Stimulated activated CD4-positive, alpha-beta T cell treated with anti-CD3 and anti-CD28 coated beads, Interleukin-12 subunit alpha, Interleukin-12 subunit beta, amount 100 ng/mL, for 24 hours (primary cell): Measurements from ENCODE around the gene NFATC3.

Experiments used
- DNase-seq, 2 experiments: peaks; one replicate each; pipeline ENCODE4 v3.0.0-alpha.2; 2020; ENCODE audit warnings: low read depth in 2 of 2

The NFATC3 gene

DNA sequence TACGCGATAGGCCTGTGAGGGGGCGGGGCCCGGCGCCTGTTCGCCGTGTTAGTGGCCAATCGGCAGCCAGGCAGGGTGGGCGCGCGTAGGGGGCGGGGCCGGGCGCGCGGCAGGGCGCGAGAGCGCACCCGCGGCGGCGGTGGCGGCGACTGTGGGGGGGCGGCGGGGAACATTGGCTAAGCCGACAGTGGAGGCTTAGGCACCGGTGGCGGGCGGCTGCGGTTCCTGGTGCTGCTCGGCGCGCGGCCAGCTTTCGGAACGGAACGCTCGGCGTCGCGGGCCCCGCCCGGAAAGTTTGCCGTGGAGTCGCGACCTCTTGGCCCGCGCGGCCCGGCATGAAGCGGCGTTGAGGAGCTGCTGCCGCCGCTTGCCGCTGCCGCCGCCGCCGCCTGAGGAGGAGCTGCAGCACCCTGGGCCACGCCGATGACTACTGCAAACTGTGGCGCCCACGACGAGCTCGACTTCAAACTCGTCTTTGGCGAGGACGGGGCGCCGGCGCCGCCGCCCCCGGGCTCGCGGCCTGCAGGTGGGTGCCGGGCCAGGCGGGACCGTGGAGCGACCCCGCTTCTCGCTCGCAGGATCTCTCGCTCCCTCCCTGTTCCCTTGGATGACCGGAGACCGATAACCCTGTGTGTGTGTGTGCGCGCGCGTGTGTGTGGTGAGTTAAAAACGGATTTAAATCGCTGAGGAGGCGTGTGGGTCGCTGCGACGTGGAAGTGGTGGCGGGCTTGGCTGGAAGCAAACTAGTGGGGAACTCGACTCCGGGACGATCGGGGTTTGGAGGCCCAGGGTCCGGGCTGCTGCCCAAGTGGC, at the start of gene NFATC3:
NFATC3 (plus strand) TSS at position 112 of the 813 bp plus-strand sequence; CDS start at position 424, 312 bp downstream.
- DNase-seq, result peak; percentile 97 to 99

DNA sequence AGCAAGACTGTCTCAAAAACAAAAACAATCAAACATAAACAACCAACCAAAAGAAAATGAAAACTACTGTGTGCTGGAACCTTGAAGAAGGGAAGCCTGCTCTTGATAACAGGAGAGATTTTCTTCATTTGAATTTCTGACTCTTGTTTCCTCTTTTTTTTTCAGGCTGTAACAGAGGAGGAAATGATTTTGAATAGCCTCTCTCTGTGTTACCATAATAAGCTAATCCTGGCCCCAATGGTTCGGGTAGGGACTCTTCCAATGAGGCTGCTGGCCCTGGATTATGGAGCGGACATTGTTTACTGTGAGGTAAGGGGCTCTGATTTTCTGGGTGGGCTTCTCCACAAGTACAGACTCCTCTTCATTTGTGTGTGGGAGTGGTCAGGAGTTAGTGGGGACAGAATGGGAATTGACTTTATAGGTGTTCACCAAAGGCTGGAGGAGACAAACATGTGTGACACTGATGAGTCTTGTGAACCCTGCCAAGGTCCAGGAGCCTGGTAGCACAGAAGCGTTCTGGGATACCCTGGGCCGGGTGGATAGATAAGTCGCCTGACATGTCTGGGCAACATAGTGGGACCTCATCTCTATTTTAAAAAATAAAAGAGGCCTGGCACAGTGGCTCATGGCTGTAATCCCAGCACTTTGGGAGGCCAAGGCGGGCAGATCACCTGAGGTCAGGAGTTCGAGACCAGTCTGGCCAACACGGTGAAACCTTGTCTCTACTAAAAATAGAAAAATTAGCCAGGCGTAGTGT, 47.2 kb upstream of the NFATC3 start:
- no peak for DNase-seq

DNA sequence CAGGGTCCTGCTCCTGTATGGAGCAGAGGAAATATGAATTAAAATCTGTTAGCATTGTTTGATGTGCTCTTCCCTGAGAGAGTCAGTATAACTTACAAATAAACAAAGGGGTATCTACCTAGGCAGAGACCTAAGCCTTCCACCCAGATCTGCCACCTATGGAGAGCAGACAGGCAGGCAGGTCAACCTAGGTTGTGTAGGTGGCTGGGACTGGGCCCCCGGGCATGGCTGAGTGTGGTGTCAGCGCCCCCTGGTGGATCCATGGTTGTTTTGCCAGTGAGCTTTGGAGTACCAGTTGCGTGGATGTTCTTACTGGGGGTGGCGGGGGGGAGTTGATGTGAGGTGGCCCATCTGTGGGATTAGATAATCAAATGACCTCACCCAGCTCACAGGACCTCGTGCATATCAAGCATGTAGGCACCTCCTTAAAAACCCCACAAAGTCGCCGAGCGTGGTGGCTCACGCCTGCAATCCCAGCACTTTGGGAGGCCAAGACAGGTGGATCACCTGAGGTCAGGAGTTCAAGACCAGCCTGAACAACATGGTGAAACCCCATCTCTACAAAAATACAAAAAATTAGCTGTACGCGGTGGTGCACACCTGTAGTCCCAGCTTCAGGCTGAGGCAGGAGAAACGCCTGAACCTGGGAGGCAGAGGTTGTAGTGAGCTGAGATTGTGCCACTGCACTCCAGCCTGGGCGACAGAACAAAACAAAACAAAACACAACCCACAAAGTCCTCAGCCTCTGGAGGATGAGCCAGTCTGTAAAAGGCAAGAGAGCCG, 44.5 kb upstream of the NFATC3 start:
- peak; percentile 73 to 86 for DNase-seq

DNA sequence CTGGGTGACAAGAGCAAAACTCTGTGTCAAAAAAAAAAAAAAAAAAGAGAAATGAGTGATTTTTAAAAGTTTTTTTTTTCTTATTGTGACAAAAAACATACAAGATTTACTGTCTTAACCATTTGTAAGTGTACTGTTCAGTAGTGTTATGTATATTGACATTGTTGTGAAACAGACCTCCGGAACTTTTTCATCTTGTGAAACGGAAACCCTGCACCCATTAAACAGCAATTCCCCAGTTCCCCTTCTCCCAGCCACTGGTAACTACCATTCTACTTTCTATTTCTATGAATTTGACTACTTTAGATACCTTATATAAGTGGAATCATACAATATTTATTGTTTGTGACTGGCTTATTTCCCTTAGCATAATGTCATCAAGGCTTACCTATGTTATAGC, 43.4 kb upstream of the NFATC3 start:
- no peak for DNase-seq

DNA sequence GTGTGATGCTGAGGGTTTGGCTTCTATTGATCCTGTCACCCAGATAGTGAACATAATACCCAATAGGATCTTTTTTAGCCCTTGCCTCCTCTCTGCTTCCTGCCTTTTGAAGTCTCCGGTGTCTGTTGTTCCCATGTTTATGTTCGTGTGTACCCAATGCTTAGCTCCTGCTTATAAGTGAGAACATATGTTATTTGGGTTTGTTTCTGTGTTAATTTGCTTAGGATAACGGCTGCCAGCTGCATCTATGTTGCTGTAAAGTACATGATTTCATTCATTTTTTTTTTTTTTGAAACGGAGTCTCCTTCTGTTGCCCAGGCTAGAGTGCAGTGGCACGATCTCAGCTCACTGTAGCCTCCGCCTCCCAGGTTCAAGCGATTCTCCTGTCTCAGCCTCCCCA, 39.1 kb upstream of the NFATC3 start:
- no peak for DNase-seq

DNA sequence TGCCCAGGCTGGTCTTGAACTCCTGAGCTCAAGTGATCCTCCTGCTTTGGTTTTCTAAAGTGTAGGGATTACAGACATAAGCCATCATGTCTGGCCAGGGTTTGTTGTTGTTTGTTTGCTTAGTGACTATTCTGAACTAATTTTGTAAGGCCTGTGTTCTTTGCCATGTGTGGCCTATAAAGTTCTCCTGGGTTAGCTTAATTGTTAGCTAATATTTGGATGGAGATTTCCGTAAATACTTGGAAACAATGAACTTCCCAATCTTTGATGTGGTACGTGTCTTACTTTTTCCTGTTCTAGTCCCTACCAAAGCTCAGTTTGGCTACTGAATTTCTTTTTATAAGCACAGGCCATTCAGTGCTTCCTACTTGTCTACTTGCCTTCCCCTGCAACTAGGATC, 37.2 kb upstream of the NFATC3 start:
- DNase-seq, result no peak

DNA sequence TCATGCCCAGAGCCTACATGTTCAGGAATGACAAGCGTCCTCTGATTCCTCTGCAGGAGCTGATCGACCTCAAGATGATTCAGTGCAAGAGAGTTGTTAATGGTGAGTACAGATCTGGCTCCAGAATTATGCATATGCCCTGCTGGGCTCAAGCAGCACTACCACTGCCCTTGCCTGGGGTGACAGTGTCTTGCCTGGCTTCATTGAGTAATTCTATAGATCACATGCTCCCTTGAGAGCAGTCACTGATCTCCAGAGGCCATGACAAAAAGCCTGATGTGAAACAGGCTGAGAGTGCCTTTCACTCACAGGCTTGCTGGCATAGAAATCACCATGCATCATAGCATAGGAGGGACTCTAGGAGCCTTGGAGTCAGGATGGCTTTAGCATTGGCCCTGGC, 35.7 kb upstream of the NFATC3 start:
- no peak for DNase-seq

DNA sequence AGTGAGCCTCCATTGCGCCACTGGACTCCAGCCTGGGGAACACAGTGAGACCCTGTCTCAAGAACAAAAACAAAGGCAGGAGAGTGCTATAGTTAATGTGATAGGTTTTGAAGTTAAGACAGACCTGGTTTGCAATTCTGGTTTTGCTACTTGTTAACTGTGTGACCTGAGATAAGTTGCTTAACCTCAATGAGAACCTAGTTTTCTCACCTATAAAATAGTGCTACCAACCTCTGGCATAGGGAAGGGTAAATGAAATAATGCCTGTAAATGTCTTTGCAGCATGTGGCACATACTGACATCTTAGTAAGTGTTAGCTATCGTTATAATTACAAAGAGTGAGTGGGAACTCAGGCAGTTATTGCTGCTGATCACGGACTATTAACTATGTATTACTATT, 29.8 kb upstream of the NFATC3 start:
- no peak for DNase-seq

DNA sequence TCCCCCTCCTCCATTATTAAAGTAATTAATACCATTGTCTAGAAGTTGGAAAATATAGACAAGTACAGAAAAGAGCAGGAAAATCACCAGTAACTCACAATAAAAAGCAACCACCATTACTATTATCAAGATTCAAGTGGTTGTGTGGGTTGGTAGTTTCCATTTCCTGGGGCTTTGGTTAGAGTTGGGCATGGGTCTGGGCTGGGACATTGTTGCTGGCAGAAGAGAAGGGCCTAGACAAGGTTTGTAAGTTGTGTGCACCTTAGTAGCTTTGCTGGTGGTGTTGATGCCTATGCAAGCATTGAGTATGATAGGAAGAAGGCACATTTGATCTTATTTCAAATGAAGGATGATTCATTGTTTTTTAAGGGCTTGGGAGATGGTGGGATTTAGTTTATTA, 25.4 kb upstream of the NFATC3 start:
- no peak for DNase-seq

DNA sequence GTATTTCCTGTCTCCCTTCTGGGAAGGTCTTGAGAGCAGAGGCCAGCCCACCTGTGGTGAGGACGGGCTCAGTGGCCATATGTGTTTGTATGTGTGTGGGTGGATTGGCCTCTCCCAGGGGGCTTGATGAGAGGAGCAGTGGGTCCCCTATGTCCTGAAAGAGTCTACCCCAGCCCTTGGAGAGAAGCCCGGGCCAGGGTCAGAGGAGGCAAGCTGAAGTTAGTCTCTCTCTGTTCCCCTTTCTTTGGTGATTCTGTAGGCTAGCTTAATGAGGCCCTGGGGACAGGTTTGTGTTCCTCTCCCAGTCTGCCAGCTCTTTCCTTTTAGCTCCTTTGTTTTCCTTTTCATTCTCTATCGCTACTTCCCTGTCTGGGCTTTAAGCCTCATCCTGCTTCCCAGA, 23.8 kb upstream of the NFATC3 start:
- DNase-seq, result no peak

DNA sequence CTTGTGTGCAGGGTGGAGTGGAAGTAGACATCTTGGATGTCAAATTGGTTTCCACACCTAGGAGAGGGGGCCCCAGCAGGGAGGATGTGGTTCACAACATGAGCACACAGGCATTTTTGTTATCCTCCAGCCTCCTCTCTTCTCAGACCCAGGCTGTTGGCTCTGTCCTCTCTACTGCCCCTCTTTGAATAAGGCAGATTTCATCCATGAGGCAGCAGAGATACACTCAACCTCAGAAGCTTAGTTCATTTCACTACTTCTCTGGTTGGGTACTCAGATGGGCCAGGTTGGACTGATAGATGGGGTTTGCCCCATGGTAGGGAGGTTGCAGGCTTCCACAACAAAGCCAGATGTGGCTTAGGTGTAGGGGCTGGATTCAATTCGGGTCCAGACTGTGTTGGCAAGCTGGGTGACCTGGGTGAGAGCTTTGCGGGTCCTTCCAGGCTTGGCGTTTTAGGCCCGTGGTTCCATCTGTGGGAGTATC, 22.2 kb upstream of the NFATC3 start:
- DNase-seq, result no peak

DNA sequence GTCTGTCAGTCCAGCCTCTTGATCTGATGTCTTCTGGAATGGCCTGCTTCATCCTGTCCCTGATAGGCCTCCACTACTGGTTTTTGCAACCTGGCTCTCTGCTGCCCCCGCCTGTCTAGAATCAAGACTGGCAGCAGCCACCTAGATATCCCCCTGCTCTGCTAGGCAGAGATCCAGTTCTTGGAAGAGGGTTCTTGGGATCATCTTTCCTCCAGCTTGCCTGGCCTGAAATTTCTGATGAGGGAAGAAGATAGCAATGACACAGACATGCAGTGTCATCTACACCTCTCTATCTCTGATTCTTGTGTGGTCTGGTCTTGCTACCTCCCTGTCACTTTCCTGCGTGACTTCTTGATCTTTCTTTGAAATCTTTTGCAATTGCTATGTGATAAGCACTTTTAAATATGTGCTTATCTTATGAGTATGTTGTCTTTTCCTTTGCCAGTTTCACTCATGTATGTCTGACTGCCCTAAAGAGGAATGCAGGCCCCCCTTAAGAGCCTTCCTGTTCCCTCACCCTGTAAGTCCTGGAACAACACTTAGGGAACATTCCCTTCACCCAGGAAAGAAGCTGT, 20.3 kb upstream of the NFATC3 start:
- peak in 1 of 2 experiments; percentile 61 for DNase-seq

DNA sequence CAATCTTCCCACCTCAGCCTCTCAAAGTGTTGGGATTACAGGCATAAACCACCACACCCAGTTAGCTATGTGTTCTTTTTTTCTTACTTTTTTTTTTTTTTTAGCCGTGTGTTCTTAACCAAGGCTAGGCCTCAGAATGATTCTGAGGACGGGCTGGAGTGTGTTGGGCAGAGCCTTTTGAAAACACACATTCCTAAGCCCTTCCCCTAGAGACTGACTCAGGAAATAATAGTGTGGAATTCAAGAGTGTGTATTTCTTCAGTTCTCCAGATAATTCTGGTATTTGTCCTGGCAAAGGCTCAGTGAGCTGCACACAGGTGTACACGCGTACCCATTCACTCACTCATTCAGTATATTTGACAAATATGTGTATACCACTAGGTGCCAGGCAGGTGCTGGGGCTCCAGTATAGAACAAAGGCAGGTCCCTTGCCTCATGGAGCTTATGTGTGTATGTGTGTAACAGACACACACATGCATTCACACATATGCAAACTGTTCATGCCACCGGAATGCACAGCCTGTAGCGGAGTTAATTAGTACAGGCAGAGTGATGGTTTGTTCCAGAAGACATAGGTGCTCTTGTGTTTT, 19.4 kb upstream of the NFATC3 start:
- DNase-seq, result no peak

DNA sequence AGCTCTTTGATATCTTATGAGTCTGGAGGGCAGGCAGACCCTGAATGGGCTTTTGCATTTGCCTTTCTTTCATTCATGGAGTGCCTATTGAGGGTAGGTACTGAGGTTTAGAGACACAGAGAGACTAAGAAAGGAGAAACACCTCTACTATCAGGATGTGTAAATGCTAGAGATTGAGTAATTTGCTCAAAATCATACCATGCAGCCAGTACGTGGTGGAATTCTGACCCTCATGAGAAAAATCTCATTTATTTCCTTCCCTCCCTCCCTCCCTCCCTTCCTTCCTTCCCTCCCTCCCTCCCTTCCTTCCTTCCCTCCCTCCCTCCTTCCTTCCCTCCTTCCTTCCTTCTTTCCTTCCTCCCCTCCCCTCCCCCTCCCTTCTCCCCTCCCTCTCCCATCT, 18.4 kb upstream of the NFATC3 start:
- DNase-seq, result no peak

DNA sequence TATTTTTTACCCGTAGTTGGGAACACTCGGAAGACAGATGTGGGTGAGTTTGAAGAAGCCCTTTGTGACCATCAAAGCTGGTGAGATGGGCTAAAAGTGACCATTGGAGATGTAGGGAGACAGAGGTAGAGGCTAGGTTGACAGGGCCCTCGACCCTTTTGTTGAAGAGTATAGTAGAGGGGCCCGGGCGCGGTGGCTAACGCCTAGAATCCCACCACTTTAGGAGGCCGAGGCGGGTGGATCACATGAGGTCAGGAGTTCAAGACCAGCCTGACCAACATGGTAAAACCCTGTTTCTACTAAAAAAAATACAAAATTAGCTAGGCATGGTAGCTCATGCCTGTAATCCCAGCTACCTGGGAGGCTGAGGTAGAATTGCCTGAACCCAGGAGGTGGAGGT, 16.2 kb upstream of the NFATC3 start:
- DNase-seq, result no peak

DNA sequence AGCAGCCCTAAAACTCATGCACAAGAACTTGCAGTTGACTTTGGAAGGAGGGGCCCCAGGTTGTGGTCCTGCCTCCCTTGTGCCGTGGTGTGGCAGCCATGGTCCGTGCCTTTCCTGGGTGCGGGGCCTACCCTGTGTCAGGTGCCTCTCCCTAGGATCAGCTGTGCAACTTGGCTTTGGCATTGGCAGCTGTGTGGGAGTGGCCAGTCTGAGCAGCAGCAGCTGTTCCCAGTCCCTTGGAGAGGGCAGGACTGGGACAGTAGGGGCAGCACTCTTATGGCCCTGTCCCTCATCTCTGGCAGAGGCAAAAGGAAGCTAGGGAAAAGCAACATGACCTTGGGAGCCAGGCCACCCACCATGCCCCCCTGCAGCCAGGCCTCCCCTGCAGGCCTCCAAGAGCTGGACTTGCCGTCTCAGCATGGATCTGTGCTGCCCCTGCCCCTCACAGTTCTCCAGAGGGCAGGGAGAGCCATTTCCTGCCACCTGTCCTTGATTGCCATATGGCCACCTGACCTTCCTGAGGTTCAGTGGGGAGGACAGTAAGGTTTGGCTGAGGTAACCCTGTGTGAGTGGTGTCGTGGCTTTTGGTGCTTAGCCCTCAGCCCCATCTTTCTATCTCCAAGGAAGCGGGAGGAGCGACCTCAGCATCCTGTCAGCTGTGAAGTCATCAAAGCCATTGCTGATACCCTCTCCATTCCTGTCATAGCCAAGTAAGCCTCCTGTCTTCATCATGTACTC, 15.5 kb upstream of the NFATC3 start:
- no peak for DNase-seq

DNA sequence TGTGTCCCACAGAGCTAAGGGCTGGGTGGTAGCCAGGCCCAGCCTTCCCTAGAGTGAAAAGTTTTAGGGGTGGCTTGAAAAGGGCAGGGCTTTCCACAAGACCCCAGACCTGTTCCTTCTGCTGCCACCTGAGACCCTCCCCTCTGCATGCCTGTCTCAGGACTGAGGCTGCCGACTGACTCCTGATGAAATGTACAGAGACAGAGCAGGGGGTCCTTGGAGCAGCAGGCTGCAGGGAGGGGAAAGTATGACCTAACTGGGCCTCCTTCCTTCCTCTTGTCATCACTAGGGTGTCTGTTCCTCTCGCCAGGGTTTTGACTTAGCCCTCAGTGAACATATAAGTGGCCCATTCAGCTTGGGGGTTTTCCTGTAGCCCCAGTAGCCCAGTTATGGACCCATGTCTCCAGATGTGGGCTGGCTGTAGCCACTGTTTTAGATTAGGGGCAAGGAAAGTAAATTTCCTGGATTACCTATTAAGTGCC, 14.9 kb upstream of the NFATC3 start:
- no peak for DNase-seq

DNA sequence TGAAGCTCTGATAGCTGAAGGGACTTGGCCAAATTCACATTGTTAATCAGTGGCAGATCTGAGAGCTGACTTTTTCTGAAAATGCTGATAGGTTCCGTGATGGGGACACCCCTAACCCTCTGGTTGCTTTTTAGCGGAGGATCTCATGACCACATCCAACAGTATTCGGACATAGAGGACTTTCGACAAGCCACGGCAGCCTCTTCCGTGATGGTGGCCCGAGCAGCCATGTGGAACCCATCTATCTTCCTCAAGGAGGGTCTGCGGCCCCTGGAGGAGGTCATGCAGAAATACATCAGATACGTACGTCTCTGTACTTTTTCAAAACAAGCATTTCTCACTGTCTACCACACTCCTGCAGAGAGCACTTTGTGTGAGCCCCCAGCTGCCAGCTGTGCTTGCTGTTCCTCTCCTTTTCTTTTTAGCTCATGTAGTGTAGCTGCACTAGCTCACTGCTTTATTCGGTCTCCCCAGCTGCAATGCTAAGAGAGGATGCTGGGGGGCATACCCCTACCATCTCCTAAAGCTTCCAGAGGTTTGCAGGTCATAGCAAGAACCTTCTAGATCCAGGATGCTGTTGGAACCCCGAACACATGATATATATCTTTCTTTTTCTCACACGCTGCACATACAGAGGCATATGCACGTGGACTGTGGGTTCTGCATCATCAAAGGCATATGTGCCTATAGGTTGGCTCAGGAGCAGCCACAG, 14.2 kb upstream of the NFATC3 start:
- DNase-seq, result no peak

DNA sequence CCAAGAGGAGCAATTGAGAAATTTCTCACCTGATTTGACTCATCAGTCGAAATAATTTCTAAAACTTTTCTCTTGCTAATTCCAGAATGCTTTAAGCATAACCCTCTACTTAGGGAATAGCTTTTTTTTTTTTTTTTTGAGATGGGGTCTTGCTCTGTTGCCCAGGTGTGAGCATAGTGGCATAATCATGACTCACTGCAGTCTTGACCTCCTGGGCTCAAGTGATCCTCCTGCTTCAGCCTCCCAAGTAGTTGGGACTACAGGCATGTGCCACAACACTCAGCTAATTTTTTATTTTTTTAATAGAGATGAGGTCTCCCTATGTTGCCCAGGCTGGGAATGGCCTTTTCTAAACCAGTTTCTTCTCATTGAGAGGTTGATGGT, 13.7 kb upstream of the NFATC3 start:
- no peak for DNase-seq
